ENCODE data around the gene PDE11A. TPM values are rescaled to one million over a fixed set of nuclear protein-coding genes. Genes with fewer than 3 reads are reported as not detected.

The PDE11A gene
- total and polyA plus RNA-seq, 2 of the 8 experiments (the other 6 are each of a cell fraction or from before 2014, with no cell fraction given), result 0.19 to 0.23 TPM

DNA sequence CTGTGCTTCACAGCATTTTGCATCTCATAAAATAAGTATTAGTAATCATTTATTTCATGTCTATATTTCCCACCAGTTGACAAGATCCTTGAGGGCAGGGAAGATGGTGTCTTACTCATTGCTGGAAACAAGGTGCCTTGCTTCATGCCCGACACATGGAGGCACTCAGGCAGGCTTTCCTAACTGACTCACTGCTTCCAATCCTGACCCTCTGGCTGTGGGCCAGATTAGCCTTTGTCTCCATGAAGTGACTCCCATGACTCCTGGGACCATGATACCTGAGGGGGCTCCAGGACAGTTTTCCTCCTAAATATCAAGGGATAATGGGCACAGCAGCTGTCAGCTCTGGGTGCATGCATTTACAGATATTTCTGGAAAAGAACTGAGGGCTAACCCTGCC is 405.0 kb downstream of the PDE11A start:
- no peak overlapping the region for H4K5ac ChIP-seq (ENCODE audit: insufficient read length, low read depth, low read length)
- no peaks in the 10 kb centered on the region for H3K36me3 ChIP-seq (ENCODE audit: control insufficient read depth in 2 of 4, insufficient read depth in 4 of 4, low read length in 3 of 4)
- H2BK12ac ChIP-seq (ENCODE audit: low read depth, low read length), result no peak overlapping the region
- H3K18ac ChIP-seq (ENCODE audit: extremely low read depth, low read length), result no peak overlapping the region
- no peak overlapping the region for H4K91ac ChIP-seq (replicated peaks; ENCODE audit: insufficient read length, low read length)
- H4K8ac ChIP-seq (ENCODE audit: extremely low read depth, insufficient read depth, low read length), result no peak overlapping the region
- H3K9me3 ChIP-seq (ENCODE audit: insufficient read depth in 2 of 2, low read depth in 1 of 2, low read length in 1 of 2), result no peaks in the 10 kb centered on the region
- H3K4ac ChIP-seq (replicated peaks; ENCODE audit: insufficient read length, low read depth, low read length), result no peak overlapping the region
- H3K56ac ChIP-seq (replicated peaks; ENCODE audit: insufficient read length, low read depth, low read length), result no peak overlapping the region
- DNase-seq (ENCODE audit: low read depth in 1 of 2, low spot score in 2 of 2), result no peak
- H2BK15ac ChIP-seq (ENCODE audit: low read length), result no peak overlapping the region
- no peak overlapping the region for H3K4me2 ChIP-seq (ENCODE audit: insufficient read depth in 1 of 2, low read depth in 2 of 2, low read length in 2 of 2)
- no peak overlapping the region for H2BK20ac ChIP-seq (ENCODE audit: low read length)
- CTCF ChIA-PET (ENCODE audit: partially characterized antibody), result interaction anchor here (0.8 to 1.6 kb wide), 6 partner anchors 10 to 205 kb away, joined by 3 to 4 read pairs (median 3); no protein-coding TSS in a partner anchor
- no peak overlapping the region for H3K27ac ChIP-seq (ENCODE audit: low read depth, low read length)
- no peak overlapping the region for H2AFZ ChIP-seq (ENCODE audit: low read length)
- no peak overlapping the region for H3K9ac ChIP-seq (replicated peaks in 1 of 4; ENCODE audit: extremely low read depth in 1 of 4, low read depth in 3 of 4, low read length in 3 of 4)
- H3K4me1 ChIP-seq (replicated peaks in 1 of 4; ENCODE audit: control insufficient read depth in 3 of 4, insufficient read depth in 4 of 4, low read length in 3 of 4), result no peaks in the 10 kb centered on the region; a peak in 2 of 7 replicates
- no peaks in the 10 kb centered on the region for H3K79me1 ChIP-seq (ENCODE audit: low read depth, low read length)
- no peak overlapping the region for H3K4me3 ChIP-seq (ENCODE audit: extremely low read depth in 1 of 4, insufficient read depth in 2 of 4, low read depth in 3 of 4, low read length in 4 of 4)
- no peaks in the 10 kb centered on the region for H3K23me2 ChIP-seq (ENCODE audit: low read depth, low read length)
- FAIRE-seq, result no peak
- H3K14ac ChIP-seq (ENCODE audit: insufficient read length), result no peak overlapping the region
- no peaks in the 10 kb centered on the region for H4K20me1 ChIP-seq (replicated peaks in 1 of 2; ENCODE audit: control insufficient read depth in 1 of 2, insufficient read depth in 2 of 2, low read length in 2 of 2)
- no peak overlapping the region for H3K23ac ChIP-seq (ENCODE audit: insufficient read length)
- WGBS, 2 experiments (ENCODE audit: extremely low coverage in 1 of 2, insufficient coverage in 1 of 2, insufficient read length in 1 of 2, insufficient replicate concordance in 2 of 2, low coverage in 1 of 2, low lambda C conversion rate in 2 of 2, missing lambda C conversion rate in 1 of 2), result 0% methylated on average over 1 of the region's 1 CpG; no CpG with 5 or more reads in 1 of the 2 experiments
- no peak overlapping the region for H2BK5ac ChIP-seq (ENCODE audit: low read depth, low read length)
- POLR2A ChIA-PET (ENCODE audit: partially characterized antibody), result interaction anchor here (1.6 kb wide), 1 partner anchor 16 kb away, joined by 4 read pairs; no protein-coding TSS in a partner anchor
- peaks cover 13 to 42% (median 33%) of the 10 kb centered on the region in 4 experiments; a peak in 6 of 7 replicates for H3K27me3 ChIP-seq (replicated peaks in 1 of 4; ENCODE audit: control insufficient read depth in 3 of 4, extremely low read depth in 1 of 4, insufficient read depth in 3 of 4, low read length in 3 of 4)
- H2BK120ac ChIP-seq (replicated peaks; ENCODE audit: low read depth, low read length), result no peak overlapping the region
- no peaks in the 10 kb centered on the region for H3K79me2 ChIP-seq (ENCODE audit: control insufficient read depth in 1 of 2, insufficient read depth in 2 of 2, low read length in 2 of 2)
- H2AK5ac ChIP-seq (ENCODE audit: low read depth, low read length), result no peak overlapping the region
- TF ChIP-seq POU5F1 (IDR thresholded peaks at IDR 0.05; ENCODE audit: low read depth, low read length) (no peak), ATF2 (IDR thresholded peaks at IDR 0.05; ENCODE audit: low read length) (no peak), EP300 (IDR thresholded peaks at IDR 0.05; ENCODE audit: borderline replicate concordance in 1 of 2, low read depth in 2 of 2, low read length in 2 of 2) (no peak), SRF (IDR thresholded peaks at IDR 0.05; ENCODE audit: low read depth, low read length) (no peak), HDAC6 (IDR thresholded peaks at IDR 0.05; ENCODE audit: low read depth, low read length) (no peak), TEAD4 (IDR thresholded peaks at IDR 0.05; ENCODE audit: low read depth, low read length) (no peak), NANOG (IDR thresholded peaks at IDR 0.05; ENCODE audit: insufficient read depth, low read depth, low read length, poor library complexity, severe bottlenecking) (no peak), USF2 (IDR thresholded peaks at IDR 0.05; ENCODE audit: low read length) (no peak), EZH2 (IDR thresholded peaks at IDR 0.05; ENCODE audit: low read depth, low read length, severe bottlenecking) (no peak), GABPA (IDR thresholded peaks at IDR 0.05; ENCODE audit: borderline replicate concordance, insufficient read depth, low read length) (no peak)

All from H1 (cell line).